Measurements from ENCODE around the gene SIGLEC6. TPM values are rescaled to one million over a fixed set of nuclear protein-coding genes. Genes with fewer than 3 reads are reported as not detected.

The SIGLEC6 gene
- total RNA-seq, 1 experiment from 2014 or later: 0.31 TPM

DNA sequence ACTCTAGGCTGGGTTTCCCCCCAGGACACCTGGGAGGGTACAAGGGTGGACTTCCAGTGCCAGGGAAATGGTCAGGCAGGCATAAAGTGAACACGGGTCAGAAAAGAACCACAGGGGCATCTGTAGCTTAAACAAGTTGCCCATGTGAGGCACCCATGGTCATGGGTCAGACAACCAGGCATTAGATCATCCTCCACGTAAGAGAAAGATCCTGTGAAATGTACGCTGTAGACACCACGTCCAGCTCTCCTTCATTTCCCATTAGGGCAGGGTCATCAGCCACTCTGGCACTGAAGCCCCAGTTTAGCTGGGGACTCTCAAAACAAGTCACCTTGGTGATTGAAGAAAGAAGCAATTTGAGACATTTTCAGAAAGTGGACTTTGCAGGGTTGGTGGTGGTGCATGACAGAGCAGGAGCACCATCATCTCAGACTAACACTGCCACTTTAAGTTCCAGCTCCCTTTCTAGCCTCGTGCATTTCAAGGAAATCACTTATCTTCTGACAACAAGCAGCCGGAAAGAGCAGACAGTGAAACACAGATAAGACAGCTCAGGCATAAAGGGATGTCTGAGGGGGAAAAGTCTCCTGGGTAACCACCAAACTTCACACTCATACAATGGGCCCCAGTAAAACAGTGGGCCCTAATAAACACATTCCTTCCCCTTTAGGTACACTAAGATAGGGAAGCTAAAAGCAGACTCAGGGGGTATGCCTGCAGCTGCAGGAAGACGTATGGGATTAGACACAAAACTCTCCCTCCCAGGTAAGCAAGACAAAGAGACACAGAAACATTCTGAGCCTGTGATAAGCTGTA lies 16.1 kb upstream of the SIGLEC6 start:
- H3K27me3 Mint-ChIP-seq (ENCODE audit: low read depth): peaks cover 69% of the 10 kb centered on the region
- H3K4me1 Mint-ChIP-seq: peaks cover 0 to 2% of the 10 kb centered on the region in 2 experiments; a peak in 2 of 4 replicates
- DNase-seq: no peak
- Histone ChIP-seq H3T11ph (ENCODE audit: low read length) (no peak overlapping the region), H3K23ac (ENCODE audit: insufficient read length, low read depth, low read length) (no peak overlapping the region), H4K8ac (replicated peaks; ENCODE audit: insufficient read length, low read depth, low read length) (no peak overlapping the region), H4K91ac (ENCODE audit: insufficient read length, low read depth, low read length) (no peak overlapping the region), H3K9me3 (ENCODE audit: control insufficient read depth, low read depth, low read length) (no peaks in the 10 kb centered on the region), H3K79me2 (ENCODE audit: insufficient read depth, low read length) (no peaks in the 10 kb centered on the region), H3K14ac (ENCODE audit: insufficient read depth, low read length) (no peak overlapping the region), H3K4ac (ENCODE audit: low read depth, low read length) (no peak overlapping the region), H2BK20ac (ENCODE audit: low read depth, low read length, poor library complexity, severe bottlenecking) (no peak overlapping the region), H3K9ac (ENCODE audit: extremely low read depth, insufficient read length, low read length) (no peak overlapping the region), H2BK12ac (ENCODE audit: insufficient read length, low read depth, low read length) (no peak overlapping the region), H2AFZ (ENCODE audit: low read length) (no peak overlapping the region), H3K27me3 (ENCODE audit: insufficient read depth, low read length) (no peaks in the 10 kb centered on the region), H3K4me2 (ENCODE audit: insufficient read depth, insufficient read length, low read length) (no peak overlapping the region), H2BK5ac (ENCODE audit: insufficient read length, low read length) (no peak overlapping the region), H3K79me1 (ENCODE audit: insufficient read depth, low read depth, low read length, poor library complexity, severe bottlenecking) (no peaks in the 10 kb centered on the region), H3K27ac (ENCODE audit: insufficient read length, low read depth, low read length) (no peak overlapping the region), H2AK5ac (ENCODE audit: insufficient read length, low read length) (no peak overlapping the region), H3K23me2 (ENCODE audit: insufficient read length, low read depth, low read length, poor library complexity, severe bottlenecking) (no peaks in the 10 kb centered on the region), H2BK120ac (ENCODE audit: low read depth, low read length, poor library complexity, severe bottlenecking) (no peak overlapping the region), H3K4me1 (ENCODE audit: insufficient read depth, low read length) (no peaks in the 10 kb centered on the region; the same call in 1 of the 2 replicates), H3K18ac (ENCODE audit: insufficient read length, low read depth, low read length) (no peak overlapping the region), H3K56ac (ENCODE audit: insufficient read length, low read depth, low read length) (no peak overlapping the region), H2BK15ac (ENCODE audit: low read depth, low read length) (no peak overlapping the region), H4K20me1 (ENCODE audit: control insufficient read depth, insufficient read depth, insufficient read length) (no peaks in the 10 kb centered on the region), H4K5ac (ENCODE audit: insufficient read length, low read depth, low read length) (no peak overlapping the region)
- no peak overlapping the region for H3K27ac Mint-ChIP-seq
- no peak for TF ChIP-seq CTCF (conservative IDR thresholded peaks at IDR 0.05)
- no peak overlapping the region for H3K4me3 Mint-ChIP-seq
- WGBS (ENCODE audit: extremely low coverage, insufficient read length, low lambda C conversion rate): no CpG with 5 or more reads among the region's 7 CpGs
- H3K36me3 Mint-ChIP-seq (ENCODE audit: insufficient read depth in 1 of 3, low read depth in 3 of 3): peaks cover 0 to 7% (median 0%) of the 10 kb centered on the region in 3 experiments; a peak in 2 of 7 replicates
- peaks cover 50 to 97% of the 10 kb centered on the region in 2 experiments for H3K9me3 Mint-ChIP-seq

Measured in H9 (cell line).